ENCODE data around the gene FAM124B. TPM values are rescaled to one million over a fixed set of nuclear protein-coding genes. Genes with fewer than 3 reads are reported as not detected.

FAM124B gene
- total RNA-seq, 1 donor from 2014 or later, result not detected

DNA sequence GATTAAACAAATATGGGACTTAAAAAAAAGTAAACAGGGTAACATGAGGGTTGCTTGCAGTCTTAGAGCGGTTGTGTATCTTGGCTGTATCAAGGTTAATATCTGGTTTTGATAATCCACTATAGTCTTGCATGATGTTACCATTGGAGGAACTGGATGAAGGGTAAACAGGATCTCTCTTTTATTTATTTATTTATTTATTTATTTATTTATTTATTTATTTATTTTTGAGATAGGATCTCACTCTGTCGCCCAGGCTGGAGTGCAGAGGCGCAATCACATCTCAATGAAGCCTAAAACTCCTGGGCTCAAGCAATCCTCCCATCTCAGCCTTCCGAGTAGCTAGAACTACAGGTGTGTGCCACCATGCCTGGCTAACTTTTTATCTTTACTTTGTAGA, 42.9 kb upstream of the FAM124B start:
- Histone ChIP-seq H2AFZ (replicated peaks) (no peak overlapping the region), H3F3A (ENCODE audit: low read depth) (no peaks in the 10 kb centered on the region), H3K9ac (no peak overlapping the region), H3K4me1 (no peaks in the 10 kb centered on the region), H3K27me3 (no peaks in the 10 kb centered on the region), H4K20me1 (ENCODE audit: low read depth) (no peaks in the 10 kb centered on the region), H3K9me3 (ENCODE audit: low read depth) (no peaks in the 10 kb centered on the region), H3K4me3 (no peak overlapping the region), H3K36me3 (no peaks in the 10 kb centered on the region), H3K79me2 (ENCODE audit: low read depth) (no peaks in the 10 kb centered on the region), H3K4me2 (no peak overlapping the region), H3K27ac (no peak overlapping the region)
- peaks cover 6% of the 10 kb centered on the region for H3K27me3 Mint-ChIP-seq (ENCODE audit: insufficient read depth, low read depth)
- H3K4me3 Mint-ChIP-seq, result no peak overlapping the region
- no peaks in the 10 kb centered on the region for H3K36me3 Mint-ChIP-seq
- H3K4me1 Mint-ChIP-seq, result no peaks in the 10 kb centered on the region
- H3K27ac Mint-ChIP-seq, result no peak overlapping the region
- TF ChIP-seq, protein P1, sequence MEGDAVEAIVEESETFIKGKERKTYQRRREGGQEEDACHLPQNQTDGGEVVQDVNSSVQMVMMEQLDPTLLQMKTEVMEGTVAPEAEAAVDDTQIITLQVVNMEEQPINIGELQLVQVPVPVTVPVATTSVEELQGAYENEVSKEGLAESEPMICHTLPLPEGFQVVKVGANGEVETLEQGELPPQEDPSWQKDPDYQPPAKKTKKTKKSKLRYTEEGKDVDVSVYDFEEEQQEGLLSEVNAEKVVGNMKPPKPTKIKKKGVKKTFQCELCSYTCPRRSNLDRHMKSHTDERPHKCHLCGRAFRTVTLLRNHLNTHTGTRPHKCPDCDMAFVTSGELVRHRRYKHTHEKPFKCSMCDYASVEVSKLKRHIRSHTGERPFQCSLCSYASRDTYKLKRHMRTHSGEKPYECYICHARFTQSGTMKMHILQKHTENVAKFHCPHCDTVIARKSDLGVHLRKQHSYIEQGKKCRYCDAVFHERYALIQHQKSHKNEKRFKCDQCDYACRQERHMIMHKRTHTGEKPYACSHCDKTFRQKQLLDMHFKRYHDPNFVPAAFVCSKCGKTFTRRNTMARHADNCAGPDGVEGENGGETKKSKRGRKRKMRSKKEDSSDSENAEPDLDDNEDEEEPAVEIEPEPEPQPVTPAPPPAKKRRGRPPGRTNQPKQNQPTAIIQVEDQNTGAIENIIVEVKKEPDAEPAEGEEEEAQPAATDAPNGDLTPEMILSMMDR (IDR thresholded peaks at IDR 0.05), result no peak
- TF ChIP-seq EZH2 (IDR thresholded peaks at IDR 0.05) (no peak), EZH2phosphoT487 (IDR thresholded peaks at IDR 0.05) (no peak)
- H3K9me3 Mint-ChIP-seq, result peaks cover 14% of the 10 kb centered on the region
- DNase-seq (ENCODE audit: low spot score), result no peak

DNA sequence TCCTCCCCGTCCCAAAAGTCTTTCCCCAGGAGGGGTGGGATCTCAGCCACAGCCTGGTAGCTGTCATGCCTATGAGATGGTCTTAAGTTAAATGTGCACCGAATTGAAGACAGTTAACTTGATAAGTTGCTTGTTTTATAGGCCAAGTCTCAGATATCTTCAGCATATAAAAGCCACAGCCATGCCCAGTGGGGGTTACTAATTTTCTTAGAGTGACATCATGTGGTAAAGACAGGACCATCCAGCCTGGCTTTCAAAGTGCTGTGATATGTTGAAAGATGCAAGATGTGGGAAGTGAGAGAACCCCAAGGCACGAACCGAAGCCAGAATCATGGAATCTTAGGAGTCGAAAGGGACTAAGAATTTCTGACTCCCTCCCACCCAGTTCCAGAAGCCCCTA, 42.1 kb upstream of the FAM124B start:
- TF ChIP-seq EZH2 (IDR thresholded peaks at IDR 0.05) (no peak), EZH2phosphoT487 (IDR thresholded peaks at IDR 0.05) (no peak)
- TF ChIP-seq, protein P1 (IDR thresholded peaks at IDR 0.05), result no peak
- Histone ChIP-seq H3K27me3 (no peaks in the 10 kb centered on the region), H3K9ac (no peak overlapping the region), H3K79me2 (ENCODE audit: low read depth) (no peaks in the 10 kb centered on the region), H3K4me2 (no peak overlapping the region), H3K27ac (no peak overlapping the region), H3K9me3 (ENCODE audit: low read depth) (no peaks in the 10 kb centered on the region), H3K4me1 (no peaks in the 10 kb centered on the region), H2AFZ (replicated peaks) (no peak overlapping the region), H4K20me1 (ENCODE audit: low read depth) (no peaks in the 10 kb centered on the region), H3K4me3 (no peak overlapping the region), H3F3A (ENCODE audit: low read depth) (no peaks in the 10 kb centered on the region), H3K36me3 (no peaks in the 10 kb centered on the region)
- no peak for DNase-seq (ENCODE audit: low spot score)
- Mint-ChIP-seq H3K4me3 (no peak overlapping the region), H3K36me3 (no peaks in the 10 kb centered on the region), H3K4me1 (no peaks in the 10 kb centered on the region), H3K27ac (no peak overlapping the region), H3K27me3 (ENCODE audit: insufficient read depth, low read depth) (peaks cover 6% of the 10 kb centered on the region), H3K9me3 (peaks cover 14% of the 10 kb centered on the region)

DNA sequence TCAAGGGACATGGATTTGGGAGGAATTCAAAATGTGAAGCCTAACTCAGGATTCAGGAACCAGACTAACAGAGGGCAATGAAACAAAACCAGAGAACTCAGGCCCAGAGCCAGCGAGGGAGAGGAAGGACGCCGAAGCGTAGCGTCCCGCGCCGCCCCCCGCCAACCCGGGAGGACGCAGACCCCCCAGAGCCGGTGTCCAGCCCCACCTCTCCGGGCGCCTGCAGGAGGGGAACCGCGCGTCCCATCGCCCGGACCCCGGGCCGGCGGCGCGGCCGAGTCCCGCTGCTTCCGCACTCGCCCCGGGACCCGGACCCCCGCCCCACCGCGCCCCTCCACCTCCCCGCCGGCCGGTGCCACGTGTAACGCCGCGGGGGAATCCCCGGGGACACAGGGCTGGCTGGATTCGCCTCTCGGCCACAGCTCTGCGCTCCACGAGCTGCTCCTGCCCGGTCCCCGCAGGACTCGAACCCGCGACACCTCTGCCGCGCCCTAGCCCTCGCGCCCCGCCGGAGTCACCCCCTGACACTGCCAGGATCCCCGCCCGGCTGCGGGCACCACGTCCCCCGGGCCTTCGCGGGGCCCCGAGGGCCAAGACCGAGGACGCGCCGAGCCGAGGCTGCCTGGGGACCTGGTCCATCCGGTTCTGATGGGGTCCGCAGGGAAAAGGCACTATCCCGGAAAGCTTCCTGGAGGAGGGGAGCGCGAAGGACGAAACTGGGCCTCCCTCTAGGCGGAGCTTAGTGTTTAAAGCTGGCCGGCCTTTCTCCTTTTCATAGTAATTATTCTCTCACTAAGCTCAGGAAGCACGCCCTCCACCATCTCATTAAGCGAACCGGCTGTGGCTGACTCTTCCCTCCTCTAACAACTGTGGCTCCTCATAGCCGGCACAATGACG, 40.4 kb upstream of the FAM124B start:
- H3K36me3 ChIP-seq, result no peaks in the 10 kb centered on the region
- no peak overlapping the region for H3K9ac ChIP-seq
- no peak for TF ChIP-seq EZH2 (IDR thresholded peaks at IDR 0.05)
- TF ChIP-seq, protein P1 (IDR thresholded peaks at IDR 0.05), result no peak
- TF ChIP-seq EZH2phosphoT487 (IDR thresholded peaks at IDR 0.05), result no peak
- no peaks in the 10 kb centered on the region for H4K20me1 ChIP-seq (ENCODE audit: low read depth)
- H2AFZ ChIP-seq (replicated peaks), result no peak overlapping the region
- Mint-ChIP-seq H3K4me1 (no peaks in the 10 kb centered on the region), H3K27ac (no peak overlapping the region), H3K27me3 (ENCODE audit: insufficient read depth, low read depth) (peaks cover 6% of the 10 kb centered on the region), H3K36me3 (no peaks in the 10 kb centered on the region), H3K4me3 (no peak overlapping the region), H3K9me3 (peaks cover 14% of the 10 kb centered on the region)
- DNase-seq (ENCODE audit: low spot score), result no peak
- no peaks in the 10 kb centered on the region for H3F3A ChIP-seq (ENCODE audit: low read depth)
- no peaks in the 10 kb centered on the region for H3K27me3 ChIP-seq
- H3K4me2 ChIP-seq, result no peak overlapping the region
- H3K27ac ChIP-seq, result no peak overlapping the region
- H3K9me3 ChIP-seq (ENCODE audit: low read depth), result no peaks in the 10 kb centered on the region
- no peaks in the 10 kb centered on the region for H3K4me1 ChIP-seq
- no peaks in the 10 kb centered on the region for H3K79me2 ChIP-seq (ENCODE audit: low read depth)
- H3K4me3 ChIP-seq, result no peak overlapping the region
